ENCODE measurements around the gene SLC6A17.

Gene SLC6A17

GRCh38 chr1:110223581-110223980 lies 73.3 kb downstream of the SLC6A17 start:
- no peak for DNase-seq

GRCh38 chr1:110224240-110224995 lies 74.1 kb downstream of the SLC6A17 start:
- no peak for DNase-seq

GRCh38 chr1:110225212-110225611 lies 74.9 kb downstream of the SLC6A17 start:
- no peak for DNase-seq

- DNase-seq, result no peak
Observed at GRCh38 chr1:110225756-110226404, 75.6 kb downstream of the SLC6A17 start.

GRCh38 chr1:110227774-110228173 lies 77.5 kb downstream of the SLC6A17 start:
- no peak for DNase-seq

- no peak for DNase-seq
Observed at GRCh38 chr1:110228381-110228780, 78.1 kb downstream of the SLC6A17 start.

GRCh38 chr1:110228869-110229268 lies 78.6 kb downstream of the SLC6A17 start:
- no peak for DNase-seq

- no peak for DNase-seq
Observed at GRCh38 chr1:110229348-110230001, 79.2 kb downstream of the SLC6A17 start.

- no peak for DNase-seq
Observed at GRCh38 chr1:110230381-110231199, 80.3 kb downstream of the SLC6A17 start.

- no peak for DNase-seq
Observed at GRCh38 chr1:110233861-110234260, 83.6 kb downstream of the SLC6A17 start.

- no peak for DNase-seq
Observed at GRCh38 chr1:110234691-110235090, 84.4 kb downstream of the SLC6A17 start.

- no peak for DNase-seq
Observed at GRCh38 chr1:110235181-110235833, 85.0 kb downstream of the SLC6A17 start.

GRCh38 chr1:110235834-110236682 lies 85.8 kb downstream of the SLC6A17 start:
- no peak for DNase-seq

GRCh38 chr1:110237386-110238152 lies 87.3 kb downstream of the SLC6A17 start:
- DNase-seq, result no peak

GRCh38 chr1:110239441-110240430 lies 89.4 kb downstream of the SLC6A17 start:
- no peak for DNase-seq

- no peak for DNase-seq
Observed at GRCh38 chr1:110240476-110241210, 90.3 kb downstream of the SLC6A17 start.

GRCh38 chr1:110241516-110241915 lies 91.2 kb downstream of the SLC6A17 start:
- DNase-seq, result no peak

- no peak for DNase-seq
Observed at GRCh38 chr1:110242062-110242461, 91.8 kb downstream of the SLC6A17 start.

- no peak for DNase-seq
Observed at GRCh38 chr1:110242731-110243130, 92.4 kb downstream of the SLC6A17 start.
